VCaP (cell line): ENCODE results near the gene KIFBP.

Experiments used
- H3K27ac ChIP-seq: fragments of 450-650 bp; 2 replicates; pipeline ENCODE4 v1.5.1; 2017
- CTCF ChIP-seq: fragments of 450-650 bp; conservative IDR thresholded peaks from 2 replicates; pipeline ENCODE4 v1.5.1; 2017; ENCODE audit warnings: mild to moderate bottlenecking, moderate library complexity

KIFBP gene

GRCh38 chr10:68982389-68982788, 6.2 kb upstream of the KIFBP start:
- no peak overlapping the region for H3K27ac ChIP-seq
- TF ChIP-seq CTCF = no peak

GRCh38 chr10:68987611-68988010, 992 bp upstream of the KIFBP start:
- H3K27ac ChIP-seq = peak overlapping the region; percentile 89
- TF ChIP-seq CTCF = no peak

- peak overlapping the region; percentile 89 for H3K27ac ChIP-seq
- no peak for TF ChIP-seq CTCF
These were observed 851 bp downstream of the KIFBP start for GRCh38 chr10:68989317-68989990.

- no peak for TF ChIP-seq CTCF
These were observed 4.2 kb downstream of the KIFBP start for GRCh38 chr10:68992636-68993440.

GRCh38 chr10:68997211-68997610, 8.6 kb downstream of the KIFBP start:
- H3K27ac ChIP-seq = no peak overlapping the region
- no peak for TF ChIP-seq CTCF

More at GRCh38 chr10:68992636-68993440, 4.2 kb downstream of the KIFBP start:
- H3K27ac ChIP-seq = no peak overlapping the region

- TF ChIP-seq CTCF = peak; percentile 71
- no peak overlapping the region for H3K27ac ChIP-seq
These were observed 16.2 kb downstream of the KIFBP start for GRCh38 chr10:69004821-69005220.

- no peak for TF ChIP-seq CTCF
- H3K27ac ChIP-seq = no peak overlapping the region
These were observed 17.3 kb downstream of the KIFBP start for GRCh38 chr10:69005704-69006485.
